ENCODE results near the gene GTF2H2. TPM values are rescaled to one million over a fixed set of nuclear protein-coding genes. Genes with fewer than 3 reads are reported as not detected.
"Not testable (repeated sequence)": the region's sequence is repeated elsewhere in the genome, so short reads cannot be mapped to it uniquely, and the experiment has no call there.

Gene GTF2H2
- total and polyA plus RNA-seq, 4 donors, result 4.5 to 21.3 (median 10.4) TPM

DNA sequence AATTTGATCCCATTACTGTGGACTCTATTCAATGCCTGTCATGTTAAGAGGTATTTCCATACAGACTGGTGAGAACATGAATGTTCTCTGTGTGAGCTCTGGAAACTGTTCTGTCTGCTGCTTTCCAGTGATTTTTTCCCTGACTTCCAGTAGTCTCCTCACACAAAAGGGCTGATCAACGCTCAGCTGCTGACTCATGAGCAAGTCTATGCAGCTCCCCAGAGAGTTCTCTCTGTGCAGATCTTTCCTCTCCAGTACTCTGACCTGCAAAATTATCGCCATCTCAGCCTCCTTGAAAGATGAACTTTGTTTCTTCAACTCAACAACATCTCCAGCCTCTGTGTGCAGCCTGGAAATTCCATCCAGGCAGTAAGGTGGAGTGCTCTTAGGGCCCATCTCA, 23.3 kb downstream of the GTF2H2 start:
- H3K9me3 ChIP-seq (ENCODE audit: control insufficient read depth in 4 of 4, low read length in 3 of 4); H3K27me3 ChIP-seq (ENCODE audit: control insufficient read depth in 4 of 4, insufficient read depth in 4 of 4, low read length in 3 of 4); H3K36me3 ChIP-seq (ENCODE audit: control insufficient read depth in 4 of 4, insufficient read depth in 3 of 4, low read depth in 1 of 4, low read length in 3 of 4); DNase-seq (ENCODE audit: low spot score); H3K27ac ChIP-seq (ENCODE audit: low read depth in 1 of 2, low read length in 2 of 2); H3K4me3 ChIP-seq (ENCODE audit: low read depth in 1 of 3, low read length in 3 of 3); H3K9ac ChIP-seq (ENCODE audit: low read depth in 1 of 2, low read length in 2 of 2); H3K4me1 ChIP-seq (ENCODE audit: control insufficient read depth in 4 of 4, insufficient read depth in 4 of 4, low read length in 3 of 4): not testable (repeated sequence)
- no CpG with 5 or more reads among the region's 2 CpGs for WGBS

DNA sequence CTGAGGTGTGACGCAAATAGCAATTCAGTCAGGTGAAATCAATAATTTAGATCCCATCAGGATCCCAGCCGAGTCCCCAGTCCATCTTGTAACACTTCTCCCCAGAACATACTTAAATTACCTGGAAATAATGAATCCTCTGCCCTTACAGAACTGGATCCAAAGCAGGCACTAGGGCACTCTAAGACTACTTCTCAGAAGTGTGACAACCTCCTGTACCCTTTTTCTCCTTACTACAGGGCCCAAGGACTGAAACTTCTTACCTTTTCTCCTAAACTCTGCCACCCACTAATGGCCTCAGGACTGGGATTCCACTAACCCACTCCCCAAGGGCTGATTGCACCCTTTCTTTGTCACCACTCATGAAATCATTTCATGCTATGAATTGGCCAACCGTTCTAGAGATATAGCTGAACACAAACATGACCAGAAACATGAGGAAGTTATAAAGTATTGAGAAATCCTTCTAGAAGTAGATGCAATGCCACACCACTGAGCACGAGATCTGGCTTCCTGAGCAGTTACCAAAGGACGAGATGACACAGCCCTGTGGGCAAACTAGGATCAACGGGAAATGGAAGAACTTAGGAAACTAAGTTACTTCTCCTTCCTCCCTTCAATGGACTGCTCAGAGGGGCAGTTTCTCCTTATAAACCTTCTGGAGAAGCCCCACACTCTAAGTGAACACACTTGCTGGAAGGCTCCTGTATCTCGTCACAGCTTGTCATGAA, 36.3 kb downstream of the GTF2H2 start:
- DNase-seq (ENCODE audit: low spot score); H3K36me3 ChIP-seq (ENCODE audit: control insufficient read depth in 4 of 4, insufficient read depth in 3 of 4, low read depth in 1 of 4, low read length in 3 of 4); H3K4me3 ChIP-seq (ENCODE audit: low read depth in 1 of 3, low read length in 3 of 3); H3K9me3 ChIP-seq (ENCODE audit: control insufficient read depth in 4 of 4, low read length in 3 of 4); H3K4me1 ChIP-seq (ENCODE audit: control insufficient read depth in 4 of 4, insufficient read depth in 4 of 4, low read length in 3 of 4); H3K9ac ChIP-seq (ENCODE audit: low read depth in 1 of 2, low read length in 2 of 2); H3K27me3 ChIP-seq (ENCODE audit: control insufficient read depth in 4 of 4, insufficient read depth in 4 of 4, low read length in 3 of 4); H3K27ac ChIP-seq (ENCODE audit: low read depth in 1 of 2, low read length in 2 of 2): not testable (repeated sequence)
- WGBS, result no CpG with 5 or more reads among the region's 7 CpGs

DNA sequence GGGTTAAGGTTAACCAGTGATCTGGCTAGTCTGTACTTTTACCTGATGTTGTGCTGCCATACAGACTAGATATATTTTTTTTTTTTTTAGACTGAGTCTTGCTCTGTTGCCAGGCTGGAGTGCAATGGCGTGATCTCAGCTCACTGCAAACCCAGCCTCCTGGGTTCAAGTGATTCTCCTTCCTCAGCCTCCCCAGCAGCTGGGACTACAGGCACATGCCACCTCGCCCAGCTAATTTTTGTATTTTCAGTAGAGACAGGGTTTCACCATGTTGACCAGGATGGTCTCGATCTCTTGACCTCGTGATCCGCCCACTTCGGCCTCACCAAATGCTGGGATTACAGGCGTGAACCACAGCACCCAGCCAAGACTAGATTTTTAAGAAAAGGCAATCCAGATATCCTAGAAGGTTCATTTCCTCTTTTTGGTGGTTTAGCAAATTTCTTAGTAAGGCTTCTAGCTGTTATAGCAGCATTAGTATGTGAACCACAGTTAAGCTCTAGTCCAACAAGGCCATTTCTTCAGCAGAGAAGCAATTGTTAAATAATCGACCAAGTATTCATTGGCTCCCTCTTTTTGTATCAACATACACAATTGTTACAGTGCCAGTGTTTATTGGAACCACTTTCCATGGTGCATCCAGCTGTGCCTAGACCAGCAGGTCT, 42.1 kb downstream of the GTF2H2 start, which contains the start of gene NAIP:
NAIP (minus strand) TSS at position 51 of the 665 bp plus-strand sequence. CDS start 12,424 bp downstream, outside the sequence.
- WGBS, result no CpG with 5 or more reads among the region's 8 CpGs
- not testable (repeated sequence) for H3K9ac ChIP-seq (ENCODE audit: low read depth in 1 of 2, low read length in 2 of 2); H3K4me1 ChIP-seq (ENCODE audit: control insufficient read depth in 4 of 4, insufficient read depth in 4 of 4, low read length in 3 of 4); H3K4me3 ChIP-seq (ENCODE audit: low read depth in 1 of 3, low read length in 3 of 3); H3K9me3 ChIP-seq (ENCODE audit: control insufficient read depth in 4 of 4, low read length in 3 of 4); DNase-seq (ENCODE audit: low spot score); H3K36me3 ChIP-seq (ENCODE audit: control insufficient read depth in 4 of 4, insufficient read depth in 3 of 4, low read depth in 1 of 4, low read length in 3 of 4); H3K27me3 ChIP-seq (ENCODE audit: control insufficient read depth in 4 of 4, insufficient read depth in 4 of 4, low read length in 3 of 4); H3K27ac ChIP-seq (ENCODE audit: low read depth in 1 of 2, low read length in 2 of 2)

GRCh38 chr5:71020643-71021042, 46.8 kb downstream of the GTF2H2 start:
- H3K27me3 ChIP-seq (ENCODE audit: control insufficient read depth in 4 of 4, insufficient read depth in 4 of 4, low read length in 3 of 4); H3K9ac ChIP-seq (ENCODE audit: low read depth in 1 of 2, low read length in 2 of 2); H3K27ac ChIP-seq (ENCODE audit: low read depth in 1 of 2, low read length in 2 of 2); DNase-seq (ENCODE audit: low spot score); H3K4me3 ChIP-seq (ENCODE audit: low read depth in 1 of 3, low read length in 3 of 3); H3K9me3 ChIP-seq (ENCODE audit: control insufficient read depth in 4 of 4, low read length in 3 of 4); H3K36me3 ChIP-seq (ENCODE audit: control insufficient read depth in 4 of 4, insufficient read depth in 3 of 4, low read depth in 1 of 4, low read length in 3 of 4); H3K4me1 ChIP-seq (ENCODE audit: control insufficient read depth in 4 of 4, insufficient read depth in 4 of 4, low read length in 3 of 4): not testable (repeated sequence)
- WGBS, result no CpG with 5 or more reads among the region's 6 CpGs

GRCh38 chr5:71018376-71019005, 49.0 kb downstream of the GTF2H2 start:
- no CpG with 5 or more reads among the region's 6 CpGs for WGBS
- not testable (repeated sequence) for H3K4me3 ChIP-seq (ENCODE audit: low read depth in 1 of 3, low read length in 3 of 3); H3K36me3 ChIP-seq (ENCODE audit: control insufficient read depth in 4 of 4, insufficient read depth in 3 of 4, low read depth in 1 of 4, low read length in 3 of 4); H3K9ac ChIP-seq (ENCODE audit: low read depth in 1 of 2, low read length in 2 of 2); DNase-seq (ENCODE audit: low spot score); H3K27ac ChIP-seq (ENCODE audit: low read depth in 1 of 2, low read length in 2 of 2); H3K4me1 ChIP-seq (ENCODE audit: control insufficient read depth in 4 of 4, insufficient read depth in 4 of 4, low read length in 3 of 4); H3K9me3 ChIP-seq (ENCODE audit: control insufficient read depth in 4 of 4, low read length in 3 of 4); H3K27me3 ChIP-seq (ENCODE audit: control insufficient read depth in 4 of 4, insufficient read depth in 4 of 4, low read length in 3 of 4)

Data from liver (tissue), 9 donors.